ENCODE results near the gene TSPAN6. TPM values are rescaled to one million over a fixed set of nuclear protein-coding genes. Genes with fewer than 3 reads are reported as not detected.

Gene TSPAN6
- total and polyA plus RNA-seq, 2 of the 4 experiments (the other 2 are of a cell fraction) = 16.1 to 20.1 TPM

GRCh38 chrX:100647739-100648138 is 11.1 kb upstream of the TSPAN6 start:
- Histone ChIP-seq H3K4me2 (ENCODE audit: low read depth, low read length) (0 out of 2 replicates have a peak overlapping the region, but pooled peaks have one; percentile 7), H2BK120ac (ENCODE audit: low read depth, low read length) (peak overlapping the region; percentile 49; the same call in 1 of the 2 replicates), H3K27me3 (ENCODE audit: control insufficient read depth, insufficient read depth, low read length) (no peaks in the 10 kb centered on the region), H3K23ac (ENCODE audit: low read depth, low read length) (0 out of 2 replicates have a peak overlapping the region, but pooled peaks have one; percentile 8), H4K20me1 (ENCODE audit: insufficient read depth, low read length) (no peaks in the 10 kb centered on the region), H4K5ac (ENCODE audit: low read depth, low read length) (peak overlapping the region; percentile 33; the same call in 1 of the 2 replicates), H3K4me3 (ENCODE audit: insufficient read depth, low read depth, low read length) (no peak overlapping the region), H3K14ac (replicated peaks; ENCODE audit: low read depth, low read length) (peak overlapping the region; percentile 44; the same call in 1 of the 2 replicates), H3K56ac (ENCODE audit: extremely low read depth, insufficient read depth, low read length) (no peak overlapping the region), H2AK9ac (replicated peaks; ENCODE audit: low read depth, low read length, poor library complexity) (no peak overlapping the region), H2BK20ac (ENCODE audit: low read depth, low read length) (peak overlapping the region; percentile 21), H3K4ac (ENCODE audit: low read depth, low read length) (peak overlapping the region; percentile 90), H2BK15ac (ENCODE audit: low read depth, low read length) (peak overlapping the region; percentile 1; the same call in 1 of the 3 replicates), H4K91ac (ENCODE audit: insufficient read depth, low read depth, low read length) (no peak overlapping the region), H2BK5ac (ENCODE audit: low read depth, low read length, poor library complexity, severe bottlenecking) (peak overlapping the region; percentile 93), H3K27ac (ENCODE audit: insufficient read depth, low read length) (peak overlapping the region; percentile 96; the same call in 1 of the 2 replicates), H4K8ac (ENCODE audit: low read depth in 2 of 2, low read length in 2 of 2) (peak overlapping the region; percentile 20 to 26; a peak in 2 of 4 replicates), H3K18ac (ENCODE audit: low read depth, low read length) (peak overlapping the region; percentile 1), H3K9me3 (ENCODE audit: control insufficient read depth, insufficient read depth, low read length) (no peaks in the 10 kb centered on the region), H3K36me3 (ENCODE audit: control insufficient read depth, insufficient read depth, low read length) (no peaks in the 10 kb centered on the region), H3K79me1 (ENCODE audit: low read depth in 1 of 2, low read length in 2 of 2) (peaks cover 0 to 11% of the 10 kb centered on the region in 2 experiments; a peak in 2 of 4 replicates), H3K9ac (ENCODE audit: low read depth, low read length) (no peak overlapping the region), H3K9me1 (ENCODE audit: insufficient read depth, low read length) (peaks cover 8% of the 10 kb centered on the region), H2AK5ac (ENCODE audit: low read depth, low read length) (peak overlapping the region; percentile 56), H3K4me1 (ENCODE audit: control insufficient read depth, insufficient read depth, low read length) (peaks cover 22% of the 10 kb centered on the region), H2AFZ (replicated peaks; ENCODE audit: low read length, poor library complexity) (no peak overlapping the region)
- BruUV-seq (replicated peaks) = no TSS peak
- TF ChIP-seq CEBPB (IDR thresholded peaks at IDR 0.05; ENCODE audit: low read depth, low read length) (no peak), RCOR1 (IDR thresholded peaks at IDR 0.05; ENCODE audit: insufficient replicate concordance, low read length) (no peak), RFX5 (IDR thresholded peaks at IDR 0.05; ENCODE audit: low read depth, low read length) (no peak), CTCF (conservative IDR thresholded peaks at IDR 0.05; ENCODE audit: low read depth, low read length) (no peak), BHLHE40 (IDR thresholded peaks at IDR 0.05; ENCODE audit: low read depth, low read length) (no peak), MAZ (IDR thresholded peaks at IDR 0.05; ENCODE audit: borderline replicate concordance, low read depth, low read length) (no peak), CHD1 (IDR thresholded peaks at IDR 0.05; ENCODE audit: low read depth, low read length) (no peak), ELK1 (IDR thresholded peaks at IDR 0.05; ENCODE audit: borderline replicate concordance, low read depth, low read length) (no peak)
- CTCF ChIA-PET = no interaction called here
- no peak for DNase-seq
- intact Hi-C loops (cut with micrococcal nuclease) = no loop called here
- ATAC-seq (ENCODE audit: low read depth) = no peak
- POLR2A ChIA-PET (ENCODE audit: unreplicated experiment) = no interaction called here
- in situ Hi-C loops (cut with MboI; ENCODE audit: low sequenced_read_pairs) = no loop called here
- dilution Hi-C loops (cut with HindIII; ENCODE audit: low sequenced_read_pairs, unreplicated experiment) = no loop called here
- WGBS, 2 experiments (ENCODE audit: extremely low coverage in 2 of 2, insufficient read length in 1 of 2) = no CpG with 5 or more reads among the region's 2 CpGs

All from IMR-90 (cell line).